CD4-positive, alpha-beta T cell (primary cell): Measurements from ENCODE around the gene CPM. TPM values are rescaled to one million over a fixed set of nuclear protein-coding genes. Genes with fewer than 3 reads are reported as not detected.

Experiments used
- ATAC-seq: fragments of 200-7000 bp; cut with Tn5 transposase; one replicate; pipeline ENCODE4 v1.10.0; 2022; ENCODE audit warnings: mild to moderate bottlenecking; ENCODE audit not compliant: poor library complexity
- CTCF ChIA-PET: fragments of 350-600 bp; sonication (Branson Sonifier 250); formaldehyde crosslinking; loops from one replicate; lab custom pipeline; 2021; ENCODE audit warnings: antibody characterized with exemption, inconsistent platforms; lab: Charles Lee
- POLR2A ChIA-PET: fragments of 350-600 bp; sonication (Branson Sonifier 250); formaldehyde crosslinking; loops from one replicate; lab custom pipeline; 2021; ENCODE audit warnings: antibody characterized with exemption, inconsistent platforms; lab: Charles Lee
- DNase-seq, 14 experiments: peaks; one replicate each; pipeline ENCODE4 v3.0.0-alpha.2; 2013 to 2020; ENCODE audit warnings: mixed read lengths in 2 of 14
- H3K27ac ChIP-seq, 2 donors: one replicate each; pipeline versions ENCODE4 v1.5.1 to v1.7.0; 2013; ENCODE audit warnings: low read length in 2 of 2, low read depth in 1 of 2, mild to moderate bottlenecking in 1 of 2
- H3K27me3 ChIP-seq, 2 experiments: 1 replicate in 1 of 2; 2 replicates in 1 of 2; pipeline versions ENCODE4 v1.6.1 to v1.7.0; 2013; ENCODE audit warnings: low read length in 2 of 2, control low read depth in 1 of 2, mild to moderate bottlenecking in 1 of 2, moderate library complexity in 1 of 2; ENCODE audit not compliant: insufficient read depth in 2 of 2, control insufficient read depth in 1 of 2
- H3K36me3 ChIP-seq: one replicate; pipeline ENCODE4 v1.6.1; 2013; ENCODE audit warnings: low read length, control low read depth; ENCODE audit not compliant: insufficient read depth
- H3K4me1 ChIP-seq: one replicate; pipeline ENCODE4 v1.6.1; 2013; ENCODE audit warnings: low read length, control low read depth; ENCODE audit not compliant: insufficient read depth
- H3K4me3 ChIP-seq: one replicate; pipeline ENCODE4 v1.5.1; 2013; ENCODE audit warnings: mild to moderate bottlenecking, low read length, moderate library complexity
- H3K9me3 ChIP-seq, 2 experiments: 1 replicate in 1 of 2; 2 replicates in 1 of 2; pipeline versions ENCODE4 v1.6.1 to v1.7.0; 2013; ENCODE audit warnings: low read length in 2 of 2, mild to moderate bottlenecking in 2 of 2, control low read depth in 1 of 2, moderate library complexity in 1 of 2; ENCODE audit not compliant: control insufficient read depth in 1 of 2, insufficient read depth in 1 of 2
- H3K27ac Mint-ChIP-seq: one replicate; pipeline ENCODE4 v1.8.0; 2020; ENCODE audit warnings: mixed read lengths
- H3K27me3 Mint-ChIP-seq: one replicate; pipeline ENCODE4 v1.8.0; 2021; ENCODE audit warnings: mixed read lengths
- H3K36me3 Mint-ChIP-seq: one replicate; pipeline ENCODE4 v1.8.0; 2021; ENCODE audit warnings: low read depth, mixed read lengths
- H3K4me1 Mint-ChIP-seq: one replicate; pipeline ENCODE4 v1.8.0; 2021; ENCODE audit warnings: low read depth, mixed read lengths
- H3K4me3 Mint-ChIP-seq: one replicate; pipeline ENCODE4 v1.8.0; 2020; ENCODE audit warnings: mild to moderate bottlenecking, mixed read lengths
- H3K9me3 Mint-ChIP-seq: one replicate; pipeline ENCODE4 v1.8.0; 2020; ENCODE audit warnings: mixed read lengths
- CTCF ChIP-seq: fragments of 200-600 bp; IDR thresholded peaks from one replicate; pipeline ENCODE4 v1.8.0; 2022; ENCODE audit warnings: antibody characterized with exemption, mild to moderate bottlenecking
- intact Hi-C, 2 experiments: fragments of 100-400 bp; cut with DNase I in 1 of 2; cut with micrococcal nuclease in 1 of 2; formaldehyde crosslinking; loops; one replicate each; pipeline versions ENCODE4 v1.15.1 to v1.9.0; 2023 to 2025; cut with DNase I, micrococcal nuclease
- total RNA-seq, 174 experiments: library from RNA in 2 of 174; stranded (reverse) in 2 of 174; gene quantifications; one replicate each; pipeline ENCODE4 v1.2.3 and lab custom pipeline; 2021 to 2026

The CPM gene
- total RNA-seq, 2 experiments from 2014 or later: 1.9 to 2.2 TPM

- no peaks in the 10 kb centered on the region for H3K9me3 Mint-ChIP-seq
- intact Hi-C loops: loop anchor here (10.0 kb wide), 2 partner anchors 239 to 419 kb away; no protein-coding TSS in a partner anchor
- POLR2A ChIA-PET: no interaction called here
Measured at GRCh38 chr12:68835333-68835908, 97.5 kb downstream of the CPM start.

GRCh38 chr12:68833508-68833907 lies 99.5 kb downstream of the CPM start:
- no peaks in the 10 kb centered on the region for H3K27me3 Mint-ChIP-seq
- Histone ChIP-seq H3K36me3 (peaks cover 76% of the 10 kb centered on the region), H3K4me3 (no peak overlapping the region), H3K27me3 (no peaks in the 10 kb centered on the region), H3K9me3 (no peaks in the 10 kb centered on the region), H3K4me1 (no peaks in the 10 kb centered on the region), H3K27ac (no peak overlapping the region)
- H3K27ac Mint-ChIP-seq: no peak overlapping the region
- no peak overlapping the region for H3K4me3 Mint-ChIP-seq
- H3K4me1 Mint-ChIP-seq: peaks cover 15% of the 10 kb centered on the region
- CTCF ChIA-PET: no interaction called here
- TF ChIP-seq CTCF: no peak
- DNase-seq: no peak
- ATAC-seq: no peak
- no peaks in the 10 kb centered on the region for H3K9me3 Mint-ChIP-seq
- POLR2A ChIA-PET: no interaction called here
- peaks cover 76% of the 10 kb centered on the region for H3K36me3 Mint-ChIP-seq
- intact Hi-C loops: loop anchor here (10.0 kb wide), 2 partner anchors 241 to 421 kb away; no protein-coding TSS in a partner anchor

More at GRCh38 chr12:68835333-68835908, 97.5 kb downstream of the CPM start:
- no peak overlapping the region for H3K4me3 ChIP-seq
- no peaks in the 10 kb centered on the region for H3K4me1 ChIP-seq
- DNase-seq (no peak), ATAC-seq (no peak)
- no peaks in the 10 kb centered on the region for H3K9me3 ChIP-seq
- Mint-ChIP-seq H3K4me1 (peaks cover 10% of the 10 kb centered on the region), H3K4me3 (no peak overlapping the region), H3K27ac (peak overlapping the region; percentile 52), H3K27me3 (no peaks in the 10 kb centered on the region), H3K36me3 (peaks cover 77% of the 10 kb centered on the region)
- no peaks in the 10 kb centered on the region for H3K27me3 ChIP-seq
- no peak overlapping the region for H3K27ac ChIP-seq
- no peak for TF ChIP-seq CTCF
- CTCF ChIA-PET: no interaction called here
- peaks cover 73% of the 10 kb centered on the region for H3K36me3 ChIP-seq

- intact Hi-C loops: loop anchor here (10.0 kb wide), 2 partner anchors 242 to 422 kb away; no protein-coding TSS in a partner anchor
- DNase-seq (no peak), ATAC-seq (no peak)
- H3K36me3 ChIP-seq: peaks cover 74% of the 10 kb centered on the region
- ChIA-PET CTCF (no interaction called here), POLR2A (interaction anchor here (0.6 kb wide), 1 partner anchor 339 kb away, joined by 3 read pairs; no protein-coding TSS in a partner anchor)
- H3K27me3 Mint-ChIP-seq: no peaks in the 10 kb centered on the region
- no peak for TF ChIP-seq CTCF
- no peaks in the 10 kb centered on the region for H3K4me1 ChIP-seq
- H3K4me3 ChIP-seq: no peak overlapping the region
- no peaks in the 10 kb centered on the region for H3K27me3 ChIP-seq
- no peaks in the 10 kb centered on the region for H3K9me3 Mint-ChIP-seq
- H3K36me3 Mint-ChIP-seq: peaks cover 75% of the 10 kb centered on the region
- H3K4me1 Mint-ChIP-seq: peaks cover 15% of the 10 kb centered on the region
- H3K9me3 ChIP-seq: no peaks in the 10 kb centered on the region
- no peak overlapping the region for H3K27ac Mint-ChIP-seq
- no peak overlapping the region for H3K4me3 Mint-ChIP-seq
- no peak overlapping the region for H3K27ac ChIP-seq
Measured at GRCh38 chr12:68832504-68832867, 100.5 kb downstream of the CPM start.
